HG02870 (cell line): ENCODE results near the gene THSD7B.
"Not testable (repeated sequence)": the region's sequence is repeated elsewhere in the genome, so short reads cannot be mapped to it uniquely, and the experiment has no call there.

Experiments used
- ATAC-seq: cut with Tn5 transposase; IDR thresholded peaks from one replicate; pipeline ENCODE4 v1.9.1; 2021; ENCODE audit warnings: mild to moderate bottlenecking, moderate library complexity; ENCODE audit not compliant: unreplicated experiment

The THSD7B gene, protein sequence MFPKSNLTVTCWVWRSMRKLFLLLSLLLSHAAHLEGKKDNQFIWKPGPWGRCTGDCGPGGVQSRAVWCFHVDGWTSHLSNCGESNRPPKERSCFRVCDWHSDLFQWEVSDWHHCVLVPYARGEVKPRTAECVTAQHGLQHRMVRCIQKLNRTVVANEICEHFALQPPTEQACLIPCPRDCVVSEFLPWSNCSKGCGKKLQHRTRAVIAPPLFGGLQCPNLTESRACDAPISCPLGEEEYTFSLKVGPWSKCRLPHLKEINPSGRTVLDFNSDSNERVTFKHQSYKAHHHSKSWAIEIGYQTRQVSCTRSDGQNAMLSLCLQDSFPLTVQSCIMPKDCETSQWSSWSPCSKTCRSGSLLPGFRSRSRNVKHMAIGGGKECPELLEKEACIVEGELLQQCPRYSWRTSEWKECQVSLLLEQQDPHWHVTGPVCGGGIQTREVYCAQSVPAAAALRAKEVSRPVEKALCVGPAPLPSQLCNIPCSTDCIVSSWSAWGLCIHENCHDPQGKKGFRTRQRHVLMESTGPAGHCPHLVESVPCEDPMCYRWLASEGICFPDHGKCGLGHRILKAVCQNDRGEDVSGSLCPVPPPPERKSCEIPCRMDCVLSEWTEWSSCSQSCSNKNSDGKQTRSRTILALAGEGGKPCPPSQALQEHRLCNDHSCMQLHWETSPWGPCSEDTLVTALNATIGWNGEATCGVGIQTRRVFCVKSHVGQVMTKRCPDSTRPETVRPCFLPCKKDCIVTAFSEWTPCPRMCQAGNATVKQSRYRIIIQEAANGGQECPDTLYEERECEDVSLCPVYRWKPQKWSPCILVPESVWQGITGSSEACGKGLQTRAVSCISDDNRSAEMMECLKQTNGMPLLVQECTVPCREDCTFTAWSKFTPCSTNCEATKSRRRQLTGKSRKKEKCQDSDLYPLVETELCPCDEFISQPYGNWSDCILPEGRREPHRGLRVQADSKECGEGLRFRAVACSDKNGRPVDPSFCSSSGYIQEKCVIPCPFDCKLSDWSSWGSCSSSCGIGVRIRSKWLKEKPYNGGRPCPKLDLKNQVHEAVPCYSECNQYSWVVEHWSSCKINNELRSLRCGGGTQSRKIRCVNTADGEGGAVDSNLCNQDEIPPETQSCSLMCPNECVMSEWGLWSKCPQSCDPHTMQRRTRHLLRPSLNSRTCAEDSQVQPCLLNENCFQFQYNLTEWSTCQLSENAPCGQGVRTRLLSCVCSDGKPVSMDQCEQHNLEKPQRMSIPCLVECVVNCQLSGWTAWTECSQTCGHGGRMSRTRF (N-terminal part only)

DNA sequence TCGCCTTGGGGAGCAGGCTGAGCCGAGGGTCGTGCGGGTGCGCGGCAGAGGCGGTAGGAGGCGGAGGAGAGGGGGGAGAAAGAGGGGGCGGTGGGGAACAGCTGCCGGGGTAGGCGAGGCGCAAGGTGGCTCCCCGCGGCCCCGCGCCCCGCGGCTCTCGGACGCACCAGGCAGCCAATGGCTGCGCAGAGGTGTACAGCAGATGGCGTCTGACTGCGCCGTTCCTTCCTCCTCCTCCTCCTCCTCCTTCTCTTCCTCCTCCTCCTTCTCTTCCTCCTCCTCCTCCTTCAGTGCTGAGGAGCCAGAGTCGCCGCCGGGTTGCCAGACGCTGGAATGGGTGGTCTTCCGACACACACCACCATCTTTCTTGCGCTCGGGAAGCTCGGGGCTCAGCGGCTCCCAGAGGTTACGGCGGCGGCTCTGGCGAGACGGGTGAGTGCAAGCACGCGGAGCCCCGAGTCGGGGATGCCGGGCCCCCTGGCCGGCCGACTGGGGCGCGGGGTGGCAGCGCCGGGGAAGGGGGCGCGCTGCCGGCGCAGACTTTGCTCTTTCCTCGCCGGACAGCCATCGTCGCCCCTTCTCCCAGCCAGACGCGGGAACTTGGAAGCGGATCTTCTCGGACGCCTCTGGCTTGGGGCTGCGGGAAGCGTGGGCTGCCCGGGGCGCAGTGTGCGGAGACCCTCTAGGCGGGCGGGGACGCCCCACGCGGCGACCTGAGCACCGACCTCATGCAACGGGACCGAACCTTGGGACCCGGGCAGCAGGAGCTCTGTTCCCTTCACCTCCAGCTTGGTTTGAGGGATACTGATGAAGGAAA, at the start of gene THSD7B:
TSS of gene THSD7B (plus strand) at position 290 of the 817 bp plus-strand sequence. CDS start 116,634 bp downstream, outside the sequence.
- ATAC-seq = no peak

DNA sequence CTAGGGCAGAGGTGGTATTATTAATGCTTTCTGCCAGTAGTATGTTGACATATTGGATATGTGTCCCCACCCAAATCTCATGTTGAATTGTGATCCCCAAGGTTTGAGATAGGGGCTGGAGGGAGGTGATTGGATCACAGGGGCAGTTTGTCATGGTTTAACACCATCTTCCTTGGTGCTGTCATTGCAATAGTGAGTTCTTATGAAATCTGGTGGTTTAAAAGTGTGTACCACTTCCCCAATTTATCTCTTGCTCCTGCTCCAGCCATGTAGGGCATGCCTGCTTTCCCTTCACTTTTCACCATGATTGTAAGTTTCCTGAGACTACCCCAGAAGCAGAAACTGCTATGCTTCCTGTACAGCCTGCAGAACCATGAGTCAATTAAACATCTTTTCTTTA, 47.1 kb upstream of the THSD7B start:
- ATAC-seq = no peak

DNA sequence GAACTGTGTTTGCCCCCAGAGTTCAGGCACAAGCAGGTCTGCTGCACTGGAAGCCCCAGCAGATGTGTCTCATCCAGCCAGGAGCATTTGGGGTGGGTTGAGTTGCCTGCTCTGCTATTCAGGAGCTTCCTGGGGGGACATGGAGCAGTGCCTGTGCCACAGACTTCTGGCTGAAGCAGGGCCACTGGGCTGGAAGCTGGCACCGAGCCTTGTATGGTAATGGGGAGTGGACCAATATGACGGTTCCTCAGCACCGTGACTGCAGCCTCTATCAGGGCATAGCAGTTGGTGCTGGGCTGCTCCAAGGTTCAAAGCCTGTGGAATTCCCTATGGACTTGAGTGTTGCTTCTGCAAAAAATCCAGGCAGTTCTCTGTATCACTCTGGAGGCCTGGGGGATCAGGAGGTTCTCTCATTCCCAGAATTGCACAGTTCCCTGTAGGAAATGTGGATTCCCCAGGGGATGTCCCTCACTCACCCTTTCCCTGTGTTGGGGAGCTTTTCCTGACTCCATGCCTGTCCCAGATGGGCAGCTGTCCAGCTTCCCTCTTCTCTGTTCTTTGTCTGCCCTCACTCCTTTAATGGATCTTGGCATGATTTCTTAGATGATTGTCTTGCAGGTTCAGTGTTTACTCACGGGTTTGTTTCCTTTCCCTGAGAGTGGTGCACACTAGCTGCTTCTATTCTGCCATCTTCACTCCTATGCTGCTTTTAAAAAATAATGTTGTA, 37.2 kb upstream of the THSD7B start:
- ATAC-seq = no peak

DNA sequence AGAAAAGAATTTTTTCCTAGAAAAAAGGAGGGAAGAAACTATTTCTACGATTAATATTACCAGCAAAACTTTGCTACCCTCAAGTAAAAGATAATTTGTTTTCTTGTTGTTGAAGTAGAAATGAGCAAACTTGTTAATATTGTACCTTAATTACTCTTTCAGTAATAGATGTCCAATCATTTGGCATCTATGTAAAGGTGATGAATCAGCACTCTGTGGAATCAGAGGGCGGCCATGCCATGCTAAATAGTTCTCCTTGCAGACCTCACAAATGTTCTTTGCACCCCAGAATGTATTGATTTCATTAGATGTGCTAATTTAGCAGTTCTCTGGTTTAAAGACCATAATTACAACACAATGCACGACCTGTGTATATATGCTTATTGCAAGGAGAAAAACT, 29.1 kb upstream of the THSD7B start:
- no peak for ATAC-seq

DNA sequence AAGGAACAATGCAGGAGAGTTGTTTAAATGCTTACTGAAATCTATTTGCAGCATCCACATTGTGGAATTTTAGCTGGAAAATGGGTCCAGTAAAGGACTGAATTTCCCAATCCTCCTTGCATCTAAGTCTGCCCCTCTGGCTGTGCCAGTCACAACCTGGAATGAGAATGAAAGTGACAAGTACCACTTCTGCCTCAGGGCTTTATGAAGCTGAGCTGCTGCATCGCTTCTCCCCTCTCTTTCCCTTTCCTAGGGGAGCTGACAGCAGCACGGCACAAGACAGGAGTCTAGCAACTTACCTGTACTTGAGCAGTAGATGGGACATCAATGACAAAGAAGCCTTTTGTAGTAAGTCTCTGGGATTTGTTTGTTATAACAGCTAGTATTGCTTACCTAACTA, 27.3 kb upstream of the THSD7B start:
- no peak for ATAC-seq

DNA sequence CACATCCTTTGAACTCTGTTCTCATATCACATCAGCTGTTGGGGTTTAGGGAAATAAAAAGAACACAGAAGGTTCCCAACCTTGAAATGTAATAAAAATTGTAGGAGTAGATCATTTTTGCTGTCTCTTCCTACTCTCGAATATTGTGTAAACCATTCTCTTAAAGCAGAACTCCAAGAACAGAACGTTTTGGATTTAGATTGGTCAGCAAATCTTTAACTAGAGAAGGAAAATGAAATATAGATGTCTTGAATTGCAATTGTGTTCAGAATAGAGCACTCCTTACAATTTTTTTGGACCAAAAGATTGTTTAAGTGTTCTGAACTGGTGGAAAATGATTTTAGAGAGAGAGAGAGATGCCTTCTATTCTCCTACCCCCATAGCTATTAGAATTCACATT, 23.9 kb upstream of the THSD7B start:
- no peak for ATAC-seq

DNA sequence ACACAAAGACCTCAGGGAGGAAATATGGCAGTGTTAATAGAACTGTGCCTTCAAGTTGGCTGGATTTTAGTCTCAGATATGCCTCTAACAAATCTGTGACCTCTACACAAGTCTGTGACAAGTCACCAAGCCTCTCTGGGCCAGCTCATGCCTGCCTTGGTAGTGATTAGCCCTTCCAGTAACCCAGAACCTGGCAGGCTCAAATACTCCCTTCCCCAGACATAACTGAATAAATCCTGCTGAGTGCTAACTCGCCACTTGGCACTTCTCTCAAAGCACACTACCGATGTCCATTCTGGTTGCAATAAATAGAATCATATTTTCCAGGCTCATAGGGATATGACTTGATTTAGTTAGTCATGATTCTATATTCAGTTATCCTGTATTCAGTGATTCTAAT, 15.3 kb upstream of the THSD7B start:
- ATAC-seq = no peak

DNA sequence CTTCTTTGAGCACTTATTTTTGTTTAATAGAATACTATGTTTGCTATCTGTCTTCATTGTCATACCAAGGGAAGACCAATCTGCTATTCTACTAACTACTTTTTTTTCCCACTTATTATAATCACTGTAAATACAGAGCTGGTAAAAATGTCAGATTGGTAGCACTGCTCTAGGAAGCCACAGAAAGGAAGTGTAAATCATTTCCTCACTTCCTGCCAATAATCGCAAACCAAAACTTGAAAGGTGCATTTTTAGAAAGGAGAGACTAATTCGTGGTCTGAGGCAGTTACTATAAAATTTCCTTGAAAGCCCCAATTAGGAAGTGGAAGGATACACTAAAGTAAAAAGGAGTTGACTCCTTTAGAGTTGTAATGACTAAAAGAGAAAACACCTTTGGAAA, 13.9 kb upstream of the THSD7B start:
- no peak for ATAC-seq

DNA sequence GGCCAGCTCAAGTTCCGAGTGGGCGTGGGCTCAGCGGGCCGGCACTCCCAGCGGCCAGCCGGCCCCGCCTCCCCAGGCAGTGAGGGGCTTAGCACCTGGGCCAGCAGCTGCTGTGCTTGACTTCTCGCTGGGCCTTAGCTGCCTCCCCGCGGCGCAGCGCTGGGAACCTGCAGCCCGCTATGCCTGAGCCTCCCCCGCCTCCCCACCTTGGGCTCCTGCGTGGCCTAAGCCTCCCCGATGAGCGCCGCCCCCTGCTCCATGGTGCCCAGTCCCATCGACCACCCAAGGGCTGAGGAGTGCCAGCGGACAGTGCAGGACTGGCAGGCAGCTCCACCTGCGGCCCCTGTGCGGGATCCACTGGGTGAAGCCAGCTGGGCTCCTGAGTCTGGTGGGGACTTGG, 6.8 kb upstream of the THSD7B start:
- ATAC-seq = not testable (repeated sequence)

DNA sequence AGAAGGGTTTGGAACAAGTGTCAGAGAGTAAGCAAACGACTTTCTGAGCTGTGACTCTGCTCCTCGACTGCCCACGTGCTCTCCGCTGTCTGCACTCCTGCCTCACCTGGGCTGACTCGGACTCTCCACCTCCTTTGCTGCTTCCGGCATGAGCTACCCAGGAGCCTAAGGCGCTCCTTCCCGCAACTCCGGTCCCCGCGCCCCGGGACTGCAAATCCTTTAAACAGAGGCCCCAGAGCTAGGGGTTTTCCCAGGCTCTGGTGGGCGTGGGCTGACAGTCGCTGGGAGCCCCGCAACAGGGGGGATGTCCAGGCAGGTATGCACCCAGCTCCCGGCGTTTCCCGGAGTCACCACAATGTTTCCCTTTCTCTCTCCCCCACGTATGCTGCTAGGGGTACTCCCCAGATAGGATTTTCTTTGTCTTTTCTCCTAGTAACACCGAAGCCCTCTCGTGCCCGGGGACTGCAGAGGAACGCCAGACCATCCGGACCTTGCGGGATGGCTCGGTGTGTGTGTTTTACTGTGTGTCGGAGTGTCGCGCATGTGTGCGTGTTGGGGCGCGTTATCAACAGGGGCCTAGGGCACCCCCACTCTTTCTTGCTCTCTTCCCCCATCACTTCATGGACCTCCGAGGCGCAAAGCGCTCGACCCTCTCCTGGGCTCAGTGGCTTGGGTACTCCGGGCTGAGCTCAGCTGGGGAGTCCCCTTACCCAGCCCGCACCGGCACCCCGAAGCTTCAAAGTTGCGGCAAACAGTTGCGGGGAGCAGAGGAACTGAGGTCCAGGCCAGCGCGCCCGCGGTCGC, 691 bp upstream of the THSD7B start:
- ATAC-seq = no peak

DNA sequence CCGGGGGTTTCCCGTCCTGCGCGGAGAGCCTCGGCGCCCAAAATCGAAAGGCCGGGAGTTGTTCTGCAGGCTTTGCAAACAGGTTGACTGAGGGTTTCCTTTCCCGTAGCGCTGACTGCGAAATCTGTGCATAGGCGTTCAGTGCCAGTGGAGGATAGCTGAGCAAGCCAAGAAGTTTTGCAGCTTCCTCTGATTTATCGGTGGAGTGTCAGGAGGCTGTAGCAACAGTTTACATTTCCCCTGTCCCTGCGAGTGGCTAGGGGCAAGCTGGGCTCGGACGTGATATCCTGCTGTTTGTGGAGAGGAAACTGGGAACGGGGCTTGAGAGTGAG, 694 bp downstream of the THSD7B start:
- ATAC-seq = no peak

DNA sequence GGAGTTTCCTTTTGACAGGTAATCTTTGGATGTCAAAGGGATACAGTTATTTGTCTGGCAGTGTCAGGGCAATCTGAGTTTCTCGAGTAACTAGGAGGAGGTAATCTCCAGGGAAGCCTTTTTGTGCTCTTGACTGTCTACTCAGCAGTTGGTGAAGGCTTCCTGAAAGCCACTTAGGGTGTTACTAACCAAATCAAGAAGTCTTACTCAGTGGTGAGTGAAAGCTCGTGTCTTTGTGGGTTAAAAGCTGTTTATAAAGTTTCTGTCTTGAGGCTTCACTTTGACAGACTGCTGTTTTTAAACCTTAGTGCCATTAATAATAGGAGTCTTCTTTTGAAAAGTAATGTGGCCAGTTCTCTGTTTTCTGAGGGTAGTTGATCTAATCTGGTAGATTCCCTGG, 1.7 kb downstream of the THSD7B start:
- no peak for ATAC-seq

DNA sequence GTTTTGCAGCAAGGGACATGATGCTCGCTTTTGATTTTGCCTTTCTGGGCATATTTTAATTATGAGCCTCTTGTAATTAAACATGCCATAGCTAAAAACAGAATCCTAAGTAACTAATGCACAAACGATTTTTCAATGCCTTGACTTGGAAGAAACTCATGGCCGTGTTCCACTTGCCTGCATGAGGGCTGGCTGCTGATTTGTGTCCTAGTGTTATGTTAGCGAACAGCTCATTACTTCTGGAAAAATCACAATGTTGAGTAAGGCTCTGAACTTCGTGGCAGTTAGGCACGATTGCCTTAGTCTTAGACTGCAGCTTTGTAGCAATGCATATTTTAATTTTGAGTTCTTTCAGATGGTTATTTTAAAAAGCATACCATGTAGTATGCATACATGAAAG, 4.5 kb downstream of the THSD7B start:
- no peak for ATAC-seq

DNA sequence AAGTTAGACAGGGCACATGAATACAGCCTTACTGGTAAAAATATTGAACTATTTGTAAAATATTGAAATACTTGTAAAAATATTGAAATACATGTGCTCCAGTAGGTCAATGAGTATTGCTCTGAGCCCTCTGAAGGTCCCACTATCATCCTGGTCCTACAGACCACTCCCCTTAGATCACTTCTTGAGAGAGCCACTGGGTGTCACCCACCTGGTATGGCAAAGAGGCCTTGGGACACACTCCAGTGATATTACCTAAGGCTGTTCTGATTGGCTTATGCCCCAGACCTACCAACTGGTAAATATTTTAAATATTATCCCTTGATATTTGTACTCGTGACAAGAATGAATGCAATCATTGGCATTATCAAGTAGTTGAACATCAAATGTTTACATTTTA, 5.0 kb downstream of the THSD7B start:
- ATAC-seq = no peak

DNA sequence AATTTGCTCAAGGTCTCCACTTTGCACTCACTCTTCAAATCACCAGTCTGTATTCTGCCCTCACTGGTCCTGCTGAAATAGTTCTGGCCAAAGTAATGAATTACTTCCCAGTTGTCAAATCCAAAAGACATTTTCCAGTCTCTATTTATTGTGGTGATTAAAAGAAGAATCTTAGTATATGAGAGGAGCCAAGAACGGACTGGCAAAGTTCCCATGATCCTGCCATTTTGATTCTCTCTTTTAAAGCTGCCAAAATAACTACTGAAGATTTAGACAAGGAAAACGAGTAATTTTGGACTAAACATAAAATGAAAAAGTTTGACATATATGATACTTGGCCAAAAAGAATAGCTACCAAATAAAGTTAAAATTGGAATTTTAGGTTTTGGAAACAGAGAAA, 12.0 kb downstream of the THSD7B start:
- ATAC-seq = no peak

DNA sequence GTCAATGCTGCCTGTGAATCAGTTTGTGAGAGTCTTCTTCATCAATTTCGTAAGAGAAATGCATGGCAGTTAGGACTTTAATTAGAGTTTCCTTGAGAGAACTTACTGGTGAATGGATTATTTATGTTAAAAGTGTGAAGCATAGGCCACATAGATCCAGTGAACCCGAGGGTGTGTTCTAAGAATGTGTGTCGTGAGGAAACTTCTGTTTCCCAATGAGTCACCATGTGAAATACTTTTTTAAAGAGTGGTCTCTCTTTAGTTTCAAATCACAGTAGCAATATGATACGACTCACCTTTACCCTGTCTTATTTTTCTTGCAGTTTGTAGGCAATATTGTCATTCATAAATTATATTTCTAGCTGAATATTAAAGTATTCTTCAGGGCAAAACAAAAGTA, 18.5 kb downstream of the THSD7B start:
- peak; percentile 92 for ATAC-seq

DNA sequence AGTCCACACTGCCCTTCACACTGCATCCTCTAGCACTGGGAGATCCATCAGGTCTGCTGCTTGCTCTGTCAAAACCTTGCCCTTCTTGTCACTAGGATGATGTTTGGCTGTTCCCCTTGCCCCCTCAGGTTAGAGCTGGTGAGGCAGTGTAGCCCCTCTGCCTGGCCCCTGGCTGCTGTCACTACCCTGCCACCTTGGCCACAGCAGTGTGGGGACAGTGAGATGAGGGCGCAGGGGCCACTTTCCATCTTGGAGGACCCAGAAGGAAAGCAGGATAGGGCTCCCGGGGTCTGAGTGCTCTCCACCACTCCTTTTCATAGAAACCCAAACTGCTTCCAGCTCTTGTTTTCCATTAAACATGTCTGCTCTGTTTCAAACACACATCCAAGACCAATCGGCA, 19.9 kb downstream of the THSD7B start:
- no peak for ATAC-seq

DNA sequence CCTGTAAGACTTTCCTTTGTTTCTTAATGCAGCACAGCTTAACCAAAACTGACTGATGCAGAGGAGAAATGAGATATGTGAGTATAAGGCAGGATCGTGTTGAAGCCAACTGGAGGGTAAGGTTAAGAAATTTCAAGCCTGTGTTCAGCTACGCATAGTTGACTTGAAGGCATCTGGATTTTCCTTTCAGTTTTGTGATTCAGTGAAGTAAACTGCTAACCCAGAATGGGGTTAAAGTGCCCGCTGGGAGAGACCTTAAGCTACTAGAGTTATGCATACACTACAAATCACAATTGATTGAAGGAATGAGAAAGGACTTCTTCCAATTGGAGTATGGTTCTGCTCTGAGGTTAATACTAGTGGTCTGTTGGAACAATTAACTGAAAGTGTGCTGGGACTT, 22.6 kb downstream of the THSD7B start:
- no peak for ATAC-seq

DNA sequence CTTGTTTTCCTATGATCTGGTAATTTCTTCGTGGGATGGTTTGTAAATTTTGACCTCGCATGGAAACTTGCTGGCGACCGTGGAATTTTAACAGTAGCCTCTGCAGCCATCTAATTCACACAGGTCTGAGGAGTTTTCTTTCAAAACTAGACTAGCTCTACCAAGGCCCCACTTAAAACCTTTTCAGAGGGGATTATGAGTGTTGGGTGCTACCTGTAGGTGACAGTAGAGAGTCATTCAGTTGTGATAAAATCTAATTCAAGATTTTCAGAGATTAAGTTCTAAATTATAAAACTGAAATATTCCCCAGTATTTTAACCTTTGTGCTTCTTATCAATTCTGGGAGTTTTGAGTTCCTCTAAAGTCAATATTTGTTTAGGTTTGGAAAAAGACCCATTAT, 31.0 kb downstream of the THSD7B start:
- ATAC-seq = no peak
